ENCODE results near the gene C3orf52. TPM values are rescaled to one million over a fixed set of nuclear protein-coding genes. Genes with fewer than 3 reads are reported as not detected.

Gene C3orf52
- polyA plus RNA-seq, 1 donor from 2014 or later, result 0.50 TPM

DNA sequence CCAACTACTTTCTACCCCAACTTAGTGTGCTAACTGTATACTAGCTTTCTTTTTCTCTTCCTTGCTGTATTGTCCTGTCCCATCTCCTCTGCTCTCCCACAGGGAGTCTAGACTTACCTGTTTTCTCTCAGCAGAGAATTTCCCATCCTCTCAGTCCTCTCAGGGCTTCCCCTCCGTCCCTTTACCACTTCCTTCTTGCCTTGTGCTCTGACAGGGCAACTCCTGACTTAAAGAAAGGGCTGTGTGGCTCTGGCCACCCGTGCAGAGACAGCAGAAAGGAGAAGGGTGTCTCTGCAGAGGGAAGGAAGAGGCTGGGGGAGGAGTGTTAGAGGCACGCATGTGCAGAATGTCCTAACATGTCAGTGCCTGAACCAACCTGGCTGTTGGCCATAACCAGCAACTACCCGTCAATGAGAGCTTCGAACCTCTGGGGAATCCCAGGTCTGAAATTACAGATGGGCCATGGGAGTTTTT is 46.8 kb downstream of the C3orf52 start, which contains the start of gene GCSAM:
Gene GCSAM, minus strand, starts transcription at position 274 of the 474 bp plus-strand sequence. Its CDS starts 128 bp downstream, at position 146.
- peak within 1 kb of the TSS; percentile 90 to 98 (median 95) for H3K4me3 Mint-ChIP-seq
- H3K27me3 Mint-ChIP-seq, result no peaks in the 10 kb centered on the region
- H3K36me3 Mint-ChIP-seq, result no peaks in the 10 kb centered on the region
- H3K4me1 Mint-ChIP-seq, result peaks cover 59 to 79% (median 64%) of the 10 kb centered on the region in 3 donors
- H3K27ac Mint-ChIP-seq, result peak within 1 kb of the TSS; percentile 88 to 97 (median 94)
- H3K9me3 Mint-ChIP-seq, result no peaks in the 10 kb centered on the region

DNA sequence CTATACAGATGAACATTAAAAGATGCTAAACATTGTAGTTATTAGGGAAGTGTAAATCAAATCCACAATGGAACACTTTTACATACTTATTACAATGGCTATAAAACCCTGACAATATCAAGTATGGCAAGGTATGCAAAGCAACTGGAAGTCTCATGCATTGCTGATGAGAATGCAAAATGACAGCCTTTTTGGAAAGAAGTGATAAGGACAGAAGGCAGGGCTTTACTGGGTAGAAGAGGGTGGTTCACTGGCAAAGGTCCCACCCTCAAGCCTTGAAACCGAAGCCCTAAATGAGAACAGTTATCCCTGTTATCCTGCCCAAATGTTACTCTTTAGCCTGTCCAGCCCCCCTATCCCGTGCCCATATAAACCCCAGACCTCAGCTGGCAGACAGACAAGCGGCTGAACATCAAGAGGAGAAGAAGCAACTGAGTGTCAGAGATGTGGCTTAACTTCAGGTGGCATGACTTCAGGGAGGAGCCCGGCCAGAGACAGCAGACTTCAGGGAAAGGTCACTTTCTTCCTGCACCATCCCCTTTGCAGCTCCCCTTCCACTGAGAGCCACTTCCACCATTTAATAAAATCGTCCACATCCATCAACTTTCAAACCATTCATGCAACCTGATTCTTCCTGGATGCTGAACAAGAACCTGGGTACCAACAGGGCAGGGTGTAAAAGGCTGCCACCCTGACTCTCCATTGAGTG is 47.6 kb downstream of the C3orf52 start:
- no peaks in the 10 kb centered on the region for H3K36me3 Mint-ChIP-seq
- peak overlapping the region; percentile 88 to 97 (median 94) for H3K27ac Mint-ChIP-seq
- H3K4me1 Mint-ChIP-seq, result peaks cover 55 to 71% (median 57%) of the 10 kb centered on the region in 3 donors
- H3K4me3 Mint-ChIP-seq, result peak overlapping the region; percentile 90 to 98 (median 95)
- no peaks in the 10 kb centered on the region for H3K9me3 Mint-ChIP-seq
- H3K27me3 Mint-ChIP-seq, result no peaks in the 10 kb centered on the region

DNA sequence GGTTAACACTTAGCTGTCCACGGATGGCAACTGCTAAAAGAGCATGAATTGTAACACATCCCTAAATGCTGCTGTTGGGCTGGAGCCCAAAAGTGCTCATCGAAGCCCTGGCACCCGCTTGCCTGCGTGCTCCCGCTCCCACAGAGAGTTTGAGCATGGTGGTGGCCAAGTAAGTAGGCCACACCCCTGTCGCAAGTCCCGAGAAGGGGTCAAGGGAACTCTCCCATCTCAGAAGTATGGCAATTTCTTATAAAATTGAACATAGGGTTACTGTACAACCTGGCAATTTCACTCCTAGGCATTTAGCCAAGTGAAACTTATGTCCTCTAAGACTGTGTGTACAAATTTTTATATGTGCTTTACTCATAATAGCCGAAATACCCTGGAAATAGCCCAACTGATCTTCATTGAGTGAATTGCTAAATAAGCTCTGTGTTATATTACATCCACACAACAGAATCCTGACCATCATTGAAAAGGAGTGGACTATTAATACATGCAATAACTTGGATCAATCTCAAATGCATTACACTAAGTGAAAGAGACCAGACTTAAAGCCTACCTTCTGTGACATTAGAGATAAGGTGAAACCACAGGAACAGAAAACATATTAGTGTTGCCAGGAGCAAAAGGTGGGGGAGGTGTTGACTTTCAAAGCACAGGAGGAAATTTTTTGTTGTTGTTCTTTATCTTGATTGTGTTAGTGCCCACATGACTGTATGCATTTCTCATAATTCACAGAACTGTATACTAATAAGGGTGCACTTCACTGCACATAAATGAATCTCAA is 48.3 kb downstream of the C3orf52 start:
- Mint-ChIP-seq H3K36me3 (no peaks in the 10 kb centered on the region), H3K27ac (peak overlapping the region; percentile 88 to 97 (median 94)), H3K9me3 (no peaks in the 10 kb centered on the region), H3K4me1 (peaks cover 50 to 64% (median 50%) of the 10 kb centered on the region in 3 donors), H3K27me3 (no peaks in the 10 kb centered on the region), H3K4me3 (peak overlapping the region in 2 of 4 donors; percentile 50 to 94)

DNA sequence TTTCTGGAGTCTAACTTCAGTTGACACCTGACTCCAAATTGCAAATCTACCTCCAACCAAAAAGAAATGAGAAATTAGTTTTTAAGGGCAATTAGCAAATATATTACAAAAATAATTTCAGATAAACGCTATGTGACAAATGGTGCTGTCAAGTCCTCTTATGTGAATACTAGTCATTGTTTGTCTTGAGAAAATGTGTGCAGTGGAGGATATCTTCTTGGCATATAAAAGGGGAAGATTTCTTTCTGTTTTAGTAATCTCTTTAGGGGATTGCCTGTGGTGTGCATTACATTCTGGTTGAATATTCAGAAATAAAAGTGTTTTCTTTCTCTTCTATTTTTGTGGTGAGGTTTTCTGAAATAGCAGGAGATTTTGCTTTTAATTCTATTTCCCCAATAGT is 49.9 kb downstream of the C3orf52 start:
- Mint-ChIP-seq H3K27me3 (no peaks in the 10 kb centered on the region), H3K36me3 (no peaks in the 10 kb centered on the region), H3K4me1 (peaks cover 38 to 51% (median 38%) of the 10 kb centered on the region in 3 donors), H3K4me3 (no peak overlapping the region), H3K27ac (peak overlapping the region in 1 of 3 donors; percentile 14), H3K9me3 (no peaks in the 10 kb centered on the region)

DNA sequence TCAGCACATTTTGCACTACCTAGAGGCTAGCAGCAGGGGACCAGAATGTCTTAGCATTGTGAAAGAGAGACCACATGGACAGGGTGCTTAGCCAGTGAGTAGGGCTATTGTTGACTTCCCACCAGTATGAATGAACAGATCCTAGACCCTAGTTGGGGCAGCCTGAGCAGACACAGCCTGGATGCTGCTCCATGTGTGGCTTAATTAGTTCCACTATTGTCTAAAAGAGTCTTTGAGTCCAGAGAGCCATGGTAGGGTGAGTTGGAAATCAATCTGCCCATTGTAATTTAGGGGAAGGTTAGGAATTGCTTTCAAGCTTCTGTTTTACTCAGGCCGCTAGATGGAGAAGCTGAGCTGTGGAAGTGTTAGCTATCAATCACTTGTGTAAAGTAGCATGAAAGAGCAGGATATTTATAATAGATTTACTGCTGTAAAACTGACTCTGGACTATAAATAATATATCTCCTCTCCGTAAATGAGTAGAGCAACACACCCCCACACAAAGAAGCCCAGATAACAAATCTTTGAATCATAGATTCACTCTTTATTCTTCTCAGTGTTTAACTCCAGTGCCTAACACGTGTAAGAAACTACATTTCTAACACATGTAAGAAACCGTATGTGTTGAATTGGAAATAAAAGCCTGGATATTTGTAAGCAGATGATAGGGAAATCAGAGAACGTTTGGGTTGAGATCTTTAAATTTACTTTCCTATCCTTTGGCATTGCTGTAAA is 50.9 kb downstream of the C3orf52 start:
- Mint-ChIP-seq H3K27me3 (no peaks in the 10 kb centered on the region), H3K4me1 (peaks cover 36 to 46% (median 38%) of the 10 kb centered on the region in 3 donors)

DNA sequence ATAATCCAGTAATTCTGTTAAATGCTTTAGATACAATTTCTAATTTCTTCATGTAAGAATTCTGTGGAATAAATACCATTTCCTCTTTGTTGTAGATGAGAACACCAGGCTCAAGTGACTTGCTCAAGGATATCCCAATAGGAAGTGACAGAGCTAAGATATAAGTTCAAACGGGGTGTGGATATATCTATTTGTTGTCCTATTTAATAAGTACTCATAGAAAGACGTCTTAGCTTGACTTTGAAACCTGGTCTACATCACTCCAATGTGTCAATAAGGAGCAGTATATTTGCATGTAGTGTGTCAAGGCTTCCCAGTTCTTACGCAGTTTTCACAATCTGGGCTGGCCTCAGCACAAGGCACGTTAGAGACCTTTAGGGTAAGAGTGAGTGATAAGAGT is 51.6 kb downstream of the C3orf52 start:
- no peaks in the 10 kb centered on the region for H3K36me3 Mint-ChIP-seq
- no peaks in the 10 kb centered on the region for H3K27me3 Mint-ChIP-seq
- peak overlapping the region in 1 of 4 donors; percentile 29 for H3K4me3 Mint-ChIP-seq
- H3K27ac Mint-ChIP-seq, result no peak overlapping the region
- no peaks in the 10 kb centered on the region for H3K9me3 Mint-ChIP-seq
- peaks cover 33 to 41% (median 36%) of the 10 kb centered on the region in 3 donors for H3K4me1 Mint-ChIP-seq

More for the DNA sequence above, 50.9 kb downstream of the C3orf52 start:
- Mint-ChIP-seq H3K36me3 (no peaks in the 10 kb centered on the region), H3K27ac (peak overlapping the region in 1 of 3 donors; percentile 57), H3K9me3 (no peaks in the 10 kb centered on the region), H3K4me3 (peak overlapping the region in 1 of 4 donors; percentile 61)

DNA sequence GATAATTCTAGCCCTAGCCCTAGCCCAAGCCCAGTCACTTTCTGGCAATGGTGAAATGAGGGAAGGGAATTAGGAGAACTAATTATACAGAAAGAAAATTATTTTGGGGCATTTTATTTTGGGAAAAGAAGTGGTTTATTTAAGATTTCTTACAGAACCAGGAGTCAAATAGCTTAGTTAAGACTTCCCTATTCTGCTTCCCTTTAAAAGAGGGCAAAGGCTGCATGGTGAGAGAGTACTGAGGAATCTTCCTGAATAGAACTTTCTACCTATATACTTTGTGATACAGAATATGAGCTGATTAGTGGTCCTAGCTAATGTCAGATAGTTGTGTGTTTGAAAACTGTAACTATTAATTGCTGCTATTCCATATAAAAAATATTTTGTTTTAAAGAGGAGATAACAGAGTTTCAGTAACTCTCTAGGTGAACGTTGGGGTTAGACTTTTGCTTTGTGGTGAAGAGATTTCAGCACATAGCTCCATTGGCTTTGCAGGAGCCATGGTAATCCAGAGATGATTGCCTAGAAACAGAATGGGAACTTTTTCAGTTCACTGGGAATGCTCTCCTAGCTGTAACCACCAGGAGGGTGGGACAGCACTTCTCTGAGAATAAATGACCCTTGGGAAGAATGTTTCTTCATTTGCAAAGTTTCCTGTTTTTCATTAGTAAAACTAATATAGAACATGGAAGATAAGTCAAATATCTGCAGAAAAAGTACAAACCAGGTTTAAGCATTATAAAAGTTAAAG is 52.2 kb downstream of the C3orf52 start:
- Mint-ChIP-seq H3K27me3 (no peaks in the 10 kb centered on the region), H3K27ac (no peak overlapping the region), H3K36me3 (no peaks in the 10 kb centered on the region), H3K4me1 (peaks cover 28 to 37% (median 30%) of the 10 kb centered on the region in 3 donors), H3K9me3 (peaks cover 0 to 4% (median 2%) of the 10 kb centered on the region in 3 donors), H3K4me3 (peak overlapping the region in 1 of 4 donors; percentile 29)

DNA sequence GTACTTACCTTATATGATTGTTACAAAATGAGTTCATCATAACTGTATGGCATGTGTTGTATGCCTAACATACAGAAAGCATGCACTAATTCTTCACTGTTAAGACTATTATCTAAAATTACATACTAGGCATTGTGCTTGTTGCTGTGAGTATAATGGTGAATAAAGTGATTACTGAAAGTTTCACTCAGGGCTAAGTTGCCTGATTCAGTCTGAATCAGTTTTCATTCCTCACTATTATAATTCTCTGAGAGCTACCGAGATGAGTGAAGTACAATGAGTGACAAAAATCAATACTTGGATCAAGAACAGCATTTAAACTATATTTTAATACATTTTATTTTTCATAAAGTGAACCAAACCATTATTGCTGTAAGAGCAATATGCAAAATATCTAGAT is 54.4 kb downstream of the C3orf52 start:
- Mint-ChIP-seq H3K4me3 (no peak overlapping the region), H3K36me3 (no peaks in the 10 kb centered on the region), H3K9me3 (peaks cover 0 to 11% (median 2%) of the 10 kb centered on the region in 3 donors), H3K27me3 (no peaks in the 10 kb centered on the region), H3K27ac (no peak overlapping the region), H3K4me1 (peaks cover 20 to 30% (median 23%) of the 10 kb centered on the region in 3 donors)

DNA sequence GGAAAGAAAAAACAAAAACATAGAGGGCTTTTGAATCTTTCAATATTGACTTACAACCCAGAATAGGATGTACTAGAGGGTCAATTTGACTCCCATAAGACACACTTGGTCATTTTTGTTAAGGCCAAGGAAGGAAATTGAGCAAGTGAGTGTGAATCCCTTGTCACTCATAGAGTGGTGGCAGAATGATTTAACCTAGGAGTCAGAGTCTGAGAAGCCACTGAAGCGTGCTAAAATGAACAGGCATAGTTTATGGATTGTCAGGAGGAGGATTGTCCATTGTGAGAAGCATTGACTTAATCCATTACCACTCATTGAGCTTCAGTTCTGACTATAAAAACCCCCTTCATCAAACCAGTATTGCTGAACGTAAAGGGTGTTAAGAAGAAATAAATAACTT is 55.1 kb downstream of the C3orf52 start:
- Mint-ChIP-seq H3K4me3 (no peak overlapping the region), H3K4me1 (peaks cover 15 to 24% (median 16%) of the 10 kb centered on the region in 3 donors), H3K27me3 (no peaks in the 10 kb centered on the region), H3K9me3 (peaks cover 0 to 15% (median 6%) of the 10 kb centered on the region in 3 donors), H3K27ac (no peak overlapping the region), H3K36me3 (no peaks in the 10 kb centered on the region)

DNA sequence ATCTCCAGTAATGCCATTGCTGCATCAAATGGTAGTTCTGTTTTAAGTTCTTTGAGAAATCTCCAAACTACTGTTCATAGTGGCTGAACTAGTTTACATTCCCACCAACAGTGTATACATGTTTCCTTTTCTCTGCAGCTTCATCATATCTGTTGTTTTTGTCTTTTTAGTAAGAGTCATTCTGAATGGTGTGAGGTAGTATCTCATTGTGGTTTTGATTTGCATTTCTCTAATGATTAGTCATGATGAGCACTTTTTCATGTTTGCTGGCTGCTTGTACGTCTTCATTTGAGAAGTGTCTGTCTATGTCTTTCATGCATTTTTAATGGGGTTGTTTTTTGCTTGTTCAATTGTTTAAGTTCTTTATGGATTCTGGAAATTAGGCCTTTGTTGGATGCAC is 57.1 kb downstream of the C3orf52 start:
- Mint-ChIP-seq H3K4me1 (peaks cover 5 to 6% (median 6%) of the 10 kb centered on the region in 3 donors), H3K27me3 (no peaks in the 10 kb centered on the region), H3K36me3 (peaks cover 2% of the 10 kb centered on the region), H3K4me3 (peak overlapping the region in 1 of 4 donors; percentile 30), H3K27ac (peak overlapping the region in 1 of 3 donors; percentile 28), H3K9me3 (peaks cover 4 to 22% (median 15%) of the 10 kb centered on the region in 3 donors)

DNA sequence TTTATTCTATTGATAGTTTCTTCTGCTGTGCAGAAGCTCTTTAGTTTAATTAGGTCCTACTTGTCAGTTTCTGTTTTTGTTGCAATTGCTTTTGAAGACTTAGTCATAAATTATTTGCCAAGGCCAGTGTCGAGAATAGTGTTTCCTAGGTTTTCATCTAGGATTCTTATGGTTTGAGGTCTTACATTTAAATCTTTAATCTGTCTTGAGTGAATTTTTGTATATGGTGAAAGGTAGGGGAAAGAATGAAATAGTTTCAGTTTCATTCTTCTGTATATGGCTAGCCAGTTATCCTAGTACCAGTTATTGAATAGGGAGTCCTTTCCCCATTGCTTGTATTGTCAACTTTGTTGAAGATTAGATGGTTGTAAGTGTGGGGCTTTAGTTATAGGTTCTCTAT is 57.5 kb downstream of the C3orf52 start:
- peak overlapping the region in 1 of 3 donors; percentile 28 for H3K27ac Mint-ChIP-seq

DNA sequence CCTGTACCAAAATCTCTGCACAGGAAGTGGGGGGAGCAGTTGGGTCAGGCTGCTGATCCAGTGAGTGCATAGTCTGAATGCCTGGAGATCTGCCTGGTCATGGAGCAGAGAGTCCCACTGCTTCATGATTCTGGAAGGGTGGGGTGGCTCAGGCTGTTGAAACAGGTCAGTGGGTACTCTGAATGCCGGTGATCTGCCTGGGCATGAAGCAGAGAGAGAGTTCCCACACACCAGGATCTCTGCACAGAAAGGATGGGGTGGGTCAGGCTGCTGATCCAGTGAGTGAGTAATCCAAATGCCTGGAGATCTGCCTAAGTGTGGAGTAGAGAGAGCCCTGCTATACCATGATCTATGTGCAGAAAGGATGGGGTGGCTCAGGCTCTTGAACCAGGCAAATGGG is 62.9 kb downstream of the C3orf52 start:
- no peak overlapping the region for H3K4me3 Mint-ChIP-seq
- no peaks in the 10 kb centered on the region for H3K27me3 Mint-ChIP-seq
- H3K27ac Mint-ChIP-seq, result no peak overlapping the region
- H3K4me1 Mint-ChIP-seq, result no peaks in the 10 kb centered on the region
- peaks cover 5 to 17% (median 12%) of the 10 kb centered on the region in 3 donors for H3K9me3 Mint-ChIP-seq
- peaks cover 2% of the 10 kb centered on the region for H3K36me3 Mint-ChIP-seq

More for the DNA sequence above, 57.5 kb downstream of the C3orf52 start:
- no peaks in the 10 kb centered on the region for H3K27me3 Mint-ChIP-seq
- H3K9me3 Mint-ChIP-seq, result peaks cover 4 to 22% (median 15%) of the 10 kb centered on the region in 3 donors
- peaks cover 2% of the 10 kb centered on the region for H3K36me3 Mint-ChIP-seq
- H3K4me1 Mint-ChIP-seq, result peaks cover 5 to 6% (median 6%) of the 10 kb centered on the region in 3 donors
- H3K4me3 Mint-ChIP-seq, result peak overlapping the region in 2 of 4 donors; percentile 23 to 30

DNA sequence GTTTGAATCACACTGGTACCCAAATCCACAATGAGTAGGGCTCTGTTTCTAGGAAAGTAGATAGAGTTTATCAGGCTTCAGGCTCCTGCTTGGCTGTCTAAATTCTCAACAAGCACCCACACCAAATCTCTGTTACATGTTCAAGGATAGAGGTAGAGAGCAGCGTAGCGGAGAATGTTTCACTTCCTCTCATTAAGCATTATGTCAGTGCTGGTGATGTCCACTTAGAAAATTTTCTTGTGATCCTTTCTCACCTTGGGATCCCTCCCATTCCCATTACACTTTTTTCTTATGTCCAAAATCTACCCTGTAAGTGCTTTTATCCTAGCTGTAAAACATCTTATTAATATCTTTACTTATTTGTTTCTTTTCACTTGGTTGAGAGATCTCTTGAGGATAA is 81.6 kb downstream of the C3orf52 start:
- Mint-ChIP-seq H3K36me3 (no peaks in the 10 kb centered on the region), H3K27ac (no peak overlapping the region)

More for the DNA sequence above, 81.6 kb downstream of the C3orf52 start:
- H3K27me3 Mint-ChIP-seq, result peaks cover 4% of the 10 kb centered on the region
- peaks cover 5 to 8% (median 7%) of the 10 kb centered on the region in 3 donors for H3K4me1 Mint-ChIP-seq
- H3K9me3 Mint-ChIP-seq, result peaks cover 0 to 4% (median 2%) of the 10 kb centered on the region in 3 donors
- no peak overlapping the region for H3K4me3 Mint-ChIP-seq

Data from IgD-negative memory B cell (primary cell).